COR-L47 (cell line): ENCODE data around the gene NPM3.
"Not testable (repeated sequence)": the region's sequence is repeated elsewhere in the genome, so short reads cannot be mapped to it uniquely, and the experiment has no call there.

ENCODE experiments used
- DNase-seq: peaks from one replicate; lab custom pipeline; 2025; lab: John Stamatoyannopoulos, UW

The NPM3 gene

GRCh38 chr10:101803511-101803910, 20.3 kb upstream of the NPM3 start:
- no peak for DNase-seq

GRCh38 chr10:101797403-101798059, 14.3 kb upstream of the NPM3 start:
- no peak for DNase-seq

- DNase-seq = no peak
Observed at GRCh38 chr10:101793526-101793925, 10.3 kb upstream of the NPM3 start.

DNA sequence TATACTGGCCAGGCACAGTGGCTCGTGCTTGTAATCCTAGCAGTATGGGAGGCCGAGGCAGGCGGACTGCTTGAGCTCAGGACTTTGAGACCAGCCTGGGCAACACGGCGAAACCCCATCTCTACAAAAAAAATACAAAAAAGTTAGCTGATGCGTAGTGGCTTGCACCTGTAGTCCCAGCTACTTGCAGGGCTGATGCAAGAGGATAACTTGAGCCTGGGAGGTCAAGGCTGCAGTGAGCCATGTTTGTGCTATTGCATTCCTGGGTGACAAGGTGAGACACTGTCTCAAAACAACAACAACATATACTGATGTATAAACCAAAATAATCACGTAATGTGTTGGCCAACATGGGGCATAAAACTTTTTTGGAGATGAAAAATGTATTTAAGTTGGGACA, 6.4 kb upstream of the NPM3 start:
- DNase-seq = no peak

DNA sequence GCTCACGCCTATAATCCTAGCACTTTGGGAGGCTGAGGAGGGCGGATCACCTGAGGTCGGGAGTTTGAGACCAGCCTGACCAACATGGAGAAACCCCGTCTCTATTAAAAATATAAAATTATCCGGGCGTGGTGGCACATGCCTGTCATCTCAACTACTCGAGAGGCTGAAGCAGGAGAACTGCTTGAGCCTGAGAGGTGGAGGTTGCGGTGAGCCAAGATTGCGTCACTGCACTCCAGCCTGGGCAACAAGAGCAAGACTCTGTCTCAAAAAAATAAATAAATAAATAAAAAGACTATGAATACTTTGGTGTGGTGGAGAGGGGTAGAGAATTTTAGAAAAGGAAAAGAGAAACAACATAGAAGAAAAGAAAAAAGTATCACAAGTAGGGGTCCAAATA, 6.0 kb upstream of the NPM3 start:
- DNase-seq = not testable (repeated sequence)

DNA sequence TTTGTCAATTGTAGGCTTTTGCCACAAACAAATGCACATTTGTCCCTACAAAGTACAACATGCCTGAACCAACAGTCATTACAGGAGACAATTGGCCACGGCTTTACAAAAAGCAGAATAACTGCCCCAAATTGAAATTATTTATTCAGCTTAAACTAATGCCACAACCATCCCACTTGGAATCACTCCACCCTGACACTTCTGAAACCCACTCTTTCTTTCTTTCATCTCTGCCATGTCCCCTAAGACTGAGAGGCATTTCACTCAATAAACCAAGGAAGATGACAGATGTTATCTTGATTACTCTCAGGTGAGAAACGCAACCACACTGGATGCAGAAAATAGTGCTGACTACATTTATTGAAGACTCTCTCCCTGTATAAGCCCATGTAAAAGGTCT, 2.6 kb upstream of the NPM3 start:
- DNase-seq = no peak

DNA sequence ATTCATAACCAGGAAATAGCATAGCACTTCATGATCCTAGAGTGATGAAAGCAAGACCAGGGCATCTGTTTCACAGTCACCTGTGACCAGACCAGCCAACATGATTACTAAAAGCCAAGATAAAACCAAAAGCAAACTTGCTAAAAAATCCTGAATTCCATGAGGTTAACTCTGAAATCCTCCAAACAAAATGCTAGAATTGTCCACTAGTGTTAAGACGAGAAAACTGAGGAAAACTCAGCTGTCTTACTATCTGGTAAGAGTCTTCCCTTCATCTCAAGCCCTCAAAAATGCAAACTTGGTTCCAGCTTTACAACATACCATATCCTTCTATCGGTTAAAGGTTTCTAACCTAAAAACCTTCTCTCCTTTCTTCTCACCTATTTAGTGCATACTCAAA, 1.3 kb upstream of the NPM3 start:
- DNase-seq = no peak

- DNase-seq = no peak
Observed at GRCh38 chr10:101783736-101784118, 481 bp upstream of the NPM3 start.

DNA sequence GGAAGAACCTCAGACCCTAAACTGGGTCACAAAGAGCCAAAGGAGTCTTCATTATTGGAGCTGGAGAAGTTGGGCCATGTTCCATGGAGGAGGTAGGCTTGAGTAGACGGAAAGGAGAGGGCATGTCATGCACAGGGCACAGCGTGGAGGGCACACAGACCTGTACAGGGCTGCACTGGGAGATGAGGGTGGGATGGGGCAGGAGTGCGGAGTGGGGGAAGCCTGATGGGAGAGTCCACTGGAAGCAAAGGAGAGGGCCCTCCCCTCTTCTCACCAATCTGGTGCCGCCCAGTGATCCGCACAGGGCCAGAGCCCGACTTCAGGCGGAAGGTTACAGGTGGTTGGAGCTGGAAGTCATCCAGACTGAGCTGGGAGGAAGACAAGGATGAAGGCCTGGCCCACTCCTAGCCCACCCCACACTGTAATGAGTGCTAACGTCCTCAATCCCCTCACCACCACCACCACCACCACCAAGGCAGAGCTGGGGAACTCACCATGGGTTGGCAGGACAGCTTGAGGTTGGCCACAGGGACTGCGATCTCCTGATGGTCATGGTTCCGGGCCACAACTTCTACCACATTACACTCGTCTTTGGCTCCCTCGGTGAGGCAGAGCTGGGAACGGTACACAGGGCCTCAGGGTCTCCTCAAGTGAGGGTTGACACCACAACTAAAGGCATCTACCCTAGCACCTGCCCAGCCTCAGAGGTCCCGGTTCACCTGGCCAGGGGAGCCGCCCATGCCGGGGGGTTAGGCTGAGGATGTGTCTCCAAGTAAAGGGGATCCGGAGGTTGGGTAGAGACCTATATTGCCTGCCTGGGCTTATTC, 1.0 kb downstream of the NPM3 start:
- no peak for DNase-seq

GRCh38 chr10:101781655-101781983, 1.6 kb downstream of the NPM3 start:
- DNase-seq = no peak

GRCh38 chr10:101780818-101781654, 2.2 kb downstream of the NPM3 start:
- DNase-seq = peak; percentile 8

- DNase-seq = no peak
Observed at GRCh38 chr10:101780187-101780817, 2.9 kb downstream of the NPM3 start.

- peak; percentile 12 for DNase-seq
Observed at GRCh38 chr10:101779544-101780186, 3.6 kb downstream of the NPM3 start.

DNA sequence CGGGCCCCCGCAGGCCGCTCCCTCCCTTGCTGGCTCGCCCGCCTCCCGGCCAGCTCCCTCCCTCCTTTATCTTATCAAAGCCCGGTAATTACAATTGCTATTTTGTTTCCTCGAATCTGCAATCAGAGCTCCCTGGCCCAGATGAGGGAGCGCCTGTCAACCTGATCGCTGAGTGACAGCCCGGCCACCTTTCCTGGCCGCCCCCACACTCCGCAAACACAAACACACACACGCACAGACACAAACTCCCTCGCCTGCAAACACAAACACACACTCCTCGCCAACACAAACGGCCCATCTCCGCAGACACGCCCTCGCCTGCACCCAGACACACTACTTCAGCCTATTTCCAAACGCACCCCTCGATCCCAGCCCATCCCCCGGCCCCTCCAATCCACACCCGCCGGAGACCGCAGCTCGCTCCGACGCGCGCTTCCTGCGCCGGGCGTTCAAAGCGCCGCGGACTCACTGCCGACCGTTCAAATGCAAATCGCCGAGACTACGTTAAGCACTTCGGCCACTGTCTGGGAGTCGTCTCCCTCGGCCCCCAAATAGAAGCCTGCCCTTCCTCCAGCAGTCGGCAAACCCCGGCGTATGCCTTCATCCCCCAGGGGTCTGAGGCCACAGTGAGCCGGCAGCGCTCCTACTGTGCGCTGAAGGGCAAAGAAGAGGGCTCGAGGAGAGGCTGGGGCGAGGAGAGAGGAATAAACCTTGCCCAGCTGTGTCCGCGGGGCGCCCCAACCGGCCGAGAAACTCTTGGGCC, 4.3 kb downstream of the NPM3 start:
- DNase-seq = no peak

GRCh38 chr10:101778151-101778780, 5.0 kb downstream of the NPM3 start:
- no peak for DNase-seq

- no peak for DNase-seq
Observed at GRCh38 chr10:101777619-101778145, 5.6 kb downstream of the NPM3 start.

- no peak for DNase-seq
Observed at GRCh38 chr10:101776161-101776817, 7.0 kb downstream of the NPM3 start.

- DNase-seq = no peak
Observed at GRCh38 chr10:101775273-101776160, 7.7 kb downstream of the NPM3 start, which contains the start of gene FGF8. Gene FGF8, minus strand, starts transcription at chr10:101776114. Its CDS starts 214 bp downstream, at chr10:101775900.
